Retinal pigment epithelial cell (primary cell): ENCODE measurements around the gene ANKRD33.

Experiments used
- DNase-seq: peaks from one replicate; pipeline ENCODE4 v3.0.0-alpha.2; 2010; ENCODE audit warnings: low read depth
- H3K4me3 ChIP-seq: 2 replicates; pipeline ENCODE4 v1.5.1; 2011; ENCODE audit warnings: mild to moderate bottlenecking, low read length, control low read depth, moderate library complexity
- CTCF ChIP-seq: conservative IDR thresholded peaks from 2 replicates; pipeline ENCODE4 v1.5.1; 2011; ENCODE audit warnings: low read depth, low read length, control low read depth, inconsistent platforms

ANKRD33 gene

GRCh38 chr12:51922146-51922545 lies 34.2 kb downstream of the ANKRD33 start:
- no peak overlapping the region for H3K4me3 ChIP-seq
- DNase-seq, result no peak
- no peak for TF ChIP-seq CTCF

GRCh38 chr12:51922762-51923505 lies 35.0 kb downstream of the ANKRD33 start:
- no peak for TF ChIP-seq CTCF
- H3K4me3 ChIP-seq, result no peak overlapping the region
- no peak for DNase-seq

DNA sequence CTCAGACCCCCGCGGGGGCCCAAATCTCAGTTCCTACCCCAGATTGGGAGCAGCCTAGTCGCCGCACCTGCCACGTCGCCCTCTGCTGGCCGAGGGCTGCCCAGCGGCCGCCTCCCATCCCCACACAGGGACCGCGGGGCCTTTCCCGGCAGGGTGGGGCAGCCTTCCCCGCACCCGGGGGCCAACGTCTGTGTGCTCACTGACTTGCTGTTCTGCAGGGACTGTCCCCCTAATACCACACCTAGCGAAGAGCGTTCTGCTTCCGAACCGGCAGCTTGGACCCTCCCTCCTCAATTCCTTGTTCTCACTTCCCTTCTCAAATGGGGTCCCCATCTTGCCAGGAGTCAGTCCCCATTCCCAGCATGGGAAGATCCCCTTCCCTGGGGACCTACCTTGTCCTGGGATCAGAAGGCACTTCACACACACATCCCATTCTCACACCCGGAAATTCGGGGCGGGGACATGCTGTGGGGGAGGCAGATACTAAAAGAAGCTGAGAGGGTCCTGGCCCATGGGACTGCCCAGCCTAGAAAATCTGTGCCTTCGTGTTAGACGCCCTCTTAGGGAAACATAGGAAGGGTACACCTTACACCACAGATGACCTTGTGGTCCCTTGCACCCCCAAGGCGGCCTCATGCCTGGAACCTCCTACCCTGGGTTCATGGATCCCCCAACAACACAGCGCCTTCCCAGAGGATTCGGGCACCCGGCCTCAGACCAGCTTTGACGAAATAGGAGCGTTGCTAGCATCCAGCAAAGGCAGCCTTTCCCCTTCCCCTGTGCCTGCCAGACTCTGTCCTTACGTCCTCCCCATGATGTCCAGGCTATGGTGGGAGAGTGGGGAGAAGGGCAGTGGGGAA lies 35.8 kb downstream of the ANKRD33 start:
- peak; percentile 90 for TF ChIP-seq CTCF
- DNase-seq, result no peak
- no peak overlapping the region for H3K4me3 ChIP-seq

DNA sequence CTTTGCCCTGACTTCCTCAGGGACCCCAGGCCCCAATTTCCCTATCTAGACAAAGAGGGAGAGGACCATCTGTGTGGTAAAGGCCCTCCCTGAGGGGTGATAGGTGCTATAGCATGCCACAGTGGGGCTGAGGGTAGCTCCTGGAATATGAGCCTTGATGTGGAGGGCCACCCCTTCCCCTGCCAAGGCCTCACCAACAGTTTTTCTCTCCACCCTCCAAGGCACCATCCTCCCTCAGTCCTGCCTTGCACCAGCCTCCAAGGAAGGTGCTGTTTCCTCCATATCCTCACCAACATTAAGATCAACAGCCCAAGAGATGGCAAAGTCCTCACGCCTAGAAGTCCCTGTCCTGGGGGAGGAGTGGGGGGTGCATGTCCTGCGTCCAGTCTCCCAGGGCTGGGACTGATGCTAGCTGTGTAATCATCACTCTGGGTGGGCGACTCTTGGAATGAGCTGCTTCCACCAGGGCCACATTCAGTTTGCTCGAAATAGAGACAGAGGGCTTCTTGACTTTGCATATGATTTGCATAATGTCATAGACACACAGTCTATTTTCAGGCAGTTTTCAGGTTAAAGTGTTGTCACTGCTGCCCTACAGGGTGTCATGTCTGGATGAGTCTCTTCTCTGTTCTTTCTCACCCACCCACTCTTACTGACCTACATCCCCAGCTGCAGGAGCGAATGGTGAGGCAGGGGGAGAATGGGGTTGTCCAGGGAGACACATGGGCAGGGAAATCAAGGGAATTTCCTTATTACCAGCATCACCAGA lies 36.8 kb downstream of the ANKRD33 start:
- no peak overlapping the region for H3K4me3 ChIP-seq
- no peak for DNase-seq
- TF ChIP-seq CTCF, result no peak

DNA sequence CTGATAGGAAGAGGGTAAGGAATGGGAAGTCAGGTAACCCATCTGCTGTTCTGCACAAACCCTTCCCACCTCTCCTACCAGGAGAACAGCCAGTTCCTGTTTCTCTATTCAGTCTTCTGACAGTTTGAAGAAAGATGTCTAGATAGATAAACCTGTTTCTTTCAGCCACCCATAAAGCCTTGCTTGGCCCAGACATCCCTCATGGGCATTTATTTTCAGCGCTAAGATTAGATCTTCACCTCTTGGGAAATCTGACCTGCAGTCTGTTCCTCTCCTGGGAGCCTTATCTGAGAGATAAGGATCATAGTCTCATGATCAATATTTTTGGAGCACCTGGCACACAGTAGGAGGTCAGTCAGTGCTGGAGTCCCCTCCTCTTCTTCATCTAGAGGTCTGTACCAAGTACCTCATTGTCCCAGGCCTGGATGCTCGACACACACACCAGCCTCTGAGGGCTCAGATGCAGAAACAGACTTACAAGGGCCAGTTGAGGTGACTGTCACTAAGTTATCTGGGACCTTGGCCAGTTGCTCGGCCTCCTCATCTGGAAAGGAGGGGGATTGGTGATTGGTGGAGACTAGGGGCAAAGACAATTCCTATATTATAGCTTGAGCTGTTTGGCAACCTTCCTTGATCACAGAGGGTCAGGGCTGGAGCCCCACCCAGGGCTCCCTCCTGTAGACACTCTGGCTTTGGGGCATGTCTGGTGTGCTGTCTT lies 37.6 kb downstream of the ANKRD33 start:
- no peak for TF ChIP-seq CTCF
- no peak overlapping the region for H3K4me3 ChIP-seq
- no peak for DNase-seq

- TF ChIP-seq CTCF, result no peak
- DNase-seq, result no peak
- no peak overlapping the region for H3K4me3 ChIP-seq
Measured at GRCh38 chr12:51926064-51926632, 38.2 kb downstream of the ANKRD33 start.
